HUES6 (cell line): ENCODE results near the gene SOX12.
A peak's percentile ranks its signal among the peaks of the same experiment; 100 is the strongest.

Experiments used
- H3K27ac ChIP-seq: 2 replicates; pipeline ENCODE4 v1.7.0; 2013; ENCODE audit warnings: low read depth, mild to moderate bottlenecking, low read length, inconsistent platforms
- H3K27me3 ChIP-seq: 2 replicates; pipeline ENCODE4 v1.6.1; 2013; ENCODE audit warnings: low read length; ENCODE audit not compliant: control insufficient read depth, insufficient read depth
- H3K36me3 ChIP-seq: 2 replicates; pipeline ENCODE4 v1.6.1; 2013; ENCODE audit warnings: low read length; ENCODE audit not compliant: control insufficient read depth, insufficient read depth
- H3K4me1 ChIP-seq: 2 replicates; pipeline ENCODE4 v1.6.1; 2013; ENCODE audit warnings: low read length; ENCODE audit not compliant: control insufficient read depth, insufficient read depth
- H3K4me3 ChIP-seq: 2 replicates; pipeline ENCODE4 v1.5.1; 2013; ENCODE audit warnings: low read depth, low read length
- H3K9ac ChIP-seq: one replicate; pipeline ENCODE4 v1.6.1; 2013; ENCODE audit warnings: mild to moderate bottlenecking, low read length
- H3K9me3 ChIP-seq: 2 replicates; pipeline ENCODE4 v1.6.1; 2013; ENCODE audit warnings: low read depth, low read length; ENCODE audit not compliant: control insufficient read depth, insufficient read depth

Gene SOX12

DNA sequence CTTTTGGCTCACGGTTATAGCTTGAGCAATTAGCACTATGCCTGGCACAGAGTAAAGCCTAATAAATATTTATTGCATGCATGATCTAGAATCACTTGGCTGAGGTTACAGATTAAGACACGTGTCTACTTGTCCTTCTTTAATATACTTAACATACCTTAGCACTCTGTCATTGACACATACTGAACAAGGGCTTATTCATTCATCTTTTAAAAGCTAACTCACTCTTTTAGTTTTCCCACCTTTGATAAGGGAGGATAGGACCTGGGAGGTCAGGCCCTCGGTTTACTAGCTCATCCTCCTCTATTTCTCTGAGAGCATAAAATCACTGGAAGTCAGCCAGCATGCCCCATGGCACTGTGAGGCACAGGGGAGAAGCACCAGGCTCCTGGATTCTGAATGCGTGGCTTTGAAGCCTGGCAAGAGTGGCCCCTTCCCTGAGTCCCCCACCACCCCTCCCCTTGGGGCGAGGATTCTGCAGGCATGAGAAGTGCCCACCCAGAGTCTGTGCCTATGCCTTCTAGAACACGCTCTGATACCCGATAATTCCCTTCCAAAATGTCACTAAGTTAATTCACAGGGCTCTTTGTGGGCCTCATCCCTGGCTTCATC lies 16.8 kb upstream of the SOX12 start:
- Histone ChIP-seq H3K27me3 (0 out of 2 replicates have a peak, but pooled peaks cover 5% of the 10 kb centered on the region), H3K4me3 (no peak overlapping the region), H3K27ac (no peak overlapping the region), H3K9me3 (peaks cover 3% of the 10 kb centered on the region; the same call in 1 of the 2 replicates), H3K4me1 (peaks cover 20% of the 10 kb centered on the region), H3K9ac (no peak overlapping the region), H3K36me3 (no peaks in the 10 kb centered on the region)

- peak overlapping the region; percentile 79; the same call in 1 of the 2 replicates for H3K27ac ChIP-seq
- H3K9ac ChIP-seq = peak overlapping the region; percentile 84
- peak overlapping the region; percentile 74 for H3K4me3 ChIP-seq
These were observed 16.0 kb upstream of the SOX12 start for GRCh38 chr20:309306-309840.

GRCh38 chr20:309841-310644 lies 15.3 kb upstream of the SOX12 start:
- peak overlapping the region; percentile 84 for H3K9ac ChIP-seq
- no peaks in the 10 kb centered on the region for H3K9me3 ChIP-seq
- H3K27ac ChIP-seq = peak overlapping the region; percentile 79
- H3K36me3 ChIP-seq = no peaks in the 10 kb centered on the region
- 0 out of 2 replicates have a peak, but pooled peaks cover 3% of the 10 kb centered on the region for H3K27me3 ChIP-seq
- peak overlapping the region; percentile 74 for H3K4me3 ChIP-seq
- H3K4me1 ChIP-seq = peaks cover 20% of the 10 kb centered on the region

More at GRCh38 chr20:309306-309840, 16.0 kb upstream of the SOX12 start:
- H3K27me3 ChIP-seq = 0 out of 2 replicates have a peak, but pooled peaks cover 3% of the 10 kb centered on the region
- H3K4me1 ChIP-seq = peaks cover 20% of the 10 kb centered on the region
- no peaks in the 10 kb centered on the region for H3K36me3 ChIP-seq
- no peaks in the 10 kb centered on the region for H3K9me3 ChIP-seq

GRCh38 chr20:310645-311044 lies 14.7 kb upstream of the SOX12 start:
- no peak overlapping the region for H3K9ac ChIP-seq
- peak overlapping the region; percentile 27; the same call in 1 of the 2 replicates for H3K4me3 ChIP-seq
- H3K27ac ChIP-seq = no peak overlapping the region

GRCh38 chr20:311609-312008 lies 13.7 kb upstream of the SOX12 start:
- Histone ChIP-seq H3K36me3 (no peaks in the 10 kb centered on the region), H3K4me1 (peaks cover 20% of the 10 kb centered on the region), H3K9me3 (no peaks in the 10 kb centered on the region), H3K9ac (no peak overlapping the region), H3K4me3 (no peak overlapping the region), H3K27ac (no peak overlapping the region), H3K27me3 (0 out of 2 replicates have a peak, but pooled peaks cover 3% of the 10 kb centered on the region)

More at GRCh38 chr20:310645-311044, 14.7 kb upstream of the SOX12 start:
- H3K27me3 ChIP-seq = 0 out of 2 replicates have a peak, but pooled peaks cover 3% of the 10 kb centered on the region
- peaks cover 20% of the 10 kb centered on the region for H3K4me1 ChIP-seq
- no peaks in the 10 kb centered on the region for H3K9me3 ChIP-seq
- H3K36me3 ChIP-seq = no peaks in the 10 kb centered on the region

- Histone ChIP-seq H3K36me3 (no peaks in the 10 kb centered on the region), H3K27ac (no peak overlapping the region), H3K9ac (no peak overlapping the region), H3K27me3 (0 out of 2 replicates have a peak, but pooled peaks cover 3% of the 10 kb centered on the region), H3K4me3 (no peak overlapping the region), H3K9me3 (no peaks in the 10 kb centered on the region), H3K4me1 (peaks cover 20% of the 10 kb centered on the region)
These were observed 13.3 kb upstream of the SOX12 start for GRCh38 chr20:312067-312466.

DNA sequence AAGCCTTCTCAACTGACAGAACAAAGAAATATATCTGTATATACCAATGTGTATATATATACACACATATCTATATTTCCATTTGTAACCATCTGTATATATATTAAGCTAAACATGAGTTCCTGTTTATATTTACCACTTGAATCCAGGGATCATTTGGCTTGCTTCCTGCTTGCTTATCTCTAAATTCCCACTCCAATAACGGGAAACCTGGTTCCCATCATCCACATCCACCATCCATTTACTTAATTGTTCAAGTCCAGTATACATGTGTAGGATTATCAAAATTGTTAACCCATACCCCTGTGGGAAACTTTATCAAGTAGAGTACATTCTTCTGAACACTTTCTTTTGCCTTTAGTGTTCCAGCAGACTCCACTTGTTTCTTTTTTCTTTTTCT lies 12.5 kb upstream of the SOX12 start:
- H3K9ac ChIP-seq = no peak overlapping the region
- H3K27me3 ChIP-seq = 0 out of 2 replicates have a peak, but pooled peaks cover 3% of the 10 kb centered on the region
- H3K36me3 ChIP-seq = no peaks in the 10 kb centered on the region
- no peak overlapping the region for H3K4me3 ChIP-seq
- H3K27ac ChIP-seq = no peak overlapping the region
- H3K9me3 ChIP-seq = no peaks in the 10 kb centered on the region
- H3K4me1 ChIP-seq = peaks cover 20% of the 10 kb centered on the region

GRCh38 chr20:313402-313801 lies 11.9 kb upstream of the SOX12 start:
- Histone ChIP-seq H3K4me1 (peaks cover 14% of the 10 kb centered on the region), H3K27ac (no peak overlapping the region)

DNA sequence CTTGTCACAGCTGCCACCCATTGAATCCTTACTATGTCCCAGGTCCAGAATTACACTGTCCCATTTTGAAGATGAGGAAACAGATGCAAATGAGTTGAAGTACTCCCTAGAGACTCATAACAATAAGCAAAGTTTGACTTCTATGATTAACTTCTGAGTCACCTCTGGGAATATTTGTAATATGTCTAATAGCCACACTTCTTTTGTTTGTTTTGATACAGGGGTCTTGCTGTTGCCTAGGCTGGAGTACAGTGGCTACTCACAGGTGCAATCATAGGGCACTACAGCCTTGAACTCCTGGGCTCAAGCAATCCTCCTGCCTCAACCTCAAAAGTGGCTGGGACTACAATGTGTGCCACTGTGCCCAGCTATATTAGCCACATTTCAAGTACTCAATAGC lies 11.4 kb upstream of the SOX12 start:
- no peak overlapping the region for H3K27ac ChIP-seq
- H3K9ac ChIP-seq = no peak overlapping the region
- H3K27me3 ChIP-seq = no peaks in the 10 kb centered on the region
- H3K4me1 ChIP-seq = peaks cover 11% of the 10 kb centered on the region
- no peaks in the 10 kb centered on the region for H3K36me3 ChIP-seq
- H3K9me3 ChIP-seq = no peaks in the 10 kb centered on the region
- no peak overlapping the region for H3K4me3 ChIP-seq

More at GRCh38 chr20:313402-313801, 11.9 kb upstream of the SOX12 start:
- no peaks in the 10 kb centered on the region for H3K27me3 ChIP-seq
- H3K9ac ChIP-seq = no peak overlapping the region
- no peaks in the 10 kb centered on the region for H3K36me3 ChIP-seq
- no peaks in the 10 kb centered on the region for H3K9me3 ChIP-seq
- H3K4me3 ChIP-seq = no peak overlapping the region

- Histone ChIP-seq H3K9me3 (no peaks in the 10 kb centered on the region), H3K4me3 (no peak overlapping the region), H3K9ac (no peak overlapping the region), H3K36me3 (peaks cover 4% of the 10 kb centered on the region), H3K27ac (no peak overlapping the region), H3K27me3 (no peaks in the 10 kb centered on the region), H3K4me1 (no peaks in the 10 kb centered on the region)
These were observed 8.9 kb upstream of the SOX12 start for GRCh38 chr20:316316-317068.
